IMR-90 (cell line): ENCODE results near the gene NUCB1. TPM values are rescaled to one million over a fixed set of nuclear protein-coding genes. Genes with fewer than 3 reads are reported as not detected.

ENCODE experiments used
- MAFK ChIP-seq: IDR thresholded peaks from 2 replicates; pipeline ENCODE4 v1.6.1; 2012; ENCODE audit warnings: low read depth, low read length, improper control_type of control experiment
- MAZ ChIP-seq: IDR thresholded peaks from 2 replicates; pipeline ENCODE4 v1.6.1; 2012; ENCODE audit warnings: low read depth, mild to moderate bottlenecking, low read length, improper control_type of control experiment, moderate library complexity, borderline replicate concordance
- MXI1 ChIP-seq: IDR thresholded peaks from 2 replicates; pipeline ENCODE4 v1.6.1; 2012; ENCODE audit warnings: low read depth, mild to moderate bottlenecking, low read length, moderate library complexity, borderline replicate concordance
- RAD21 ChIP-seq: IDR thresholded peaks from 2 replicates; pipeline ENCODE4 v1.6.1; 2012; ENCODE audit warnings: low read length, improper control_type of control experiment
- polyA plus RNA-seq, 3 experiments: library from polyadenylated mRNA; depleted of rRNA; stranded (reverse); fragments of >200 nt; gene quantifications; 2 replicates each; pipeline ENCODE4 v1.2.3, GENCODE V29; 2012; ENCODE audit warnings: low replicate concordance in 1 of 3
- total RNA-seq: library from RNA; depleted of rRNA; stranded (reverse); fragments of >200 nt; gene quantifications from 2 replicates; pipeline ENCODE4 v1.2.3, GENCODE V29; 2012

Gene NUCB1
- total and polyA plus RNA-seq, 2 of the 4 experiments (the other 2 are of a cell fraction), result 37.3 to 253 TPM

DNA sequence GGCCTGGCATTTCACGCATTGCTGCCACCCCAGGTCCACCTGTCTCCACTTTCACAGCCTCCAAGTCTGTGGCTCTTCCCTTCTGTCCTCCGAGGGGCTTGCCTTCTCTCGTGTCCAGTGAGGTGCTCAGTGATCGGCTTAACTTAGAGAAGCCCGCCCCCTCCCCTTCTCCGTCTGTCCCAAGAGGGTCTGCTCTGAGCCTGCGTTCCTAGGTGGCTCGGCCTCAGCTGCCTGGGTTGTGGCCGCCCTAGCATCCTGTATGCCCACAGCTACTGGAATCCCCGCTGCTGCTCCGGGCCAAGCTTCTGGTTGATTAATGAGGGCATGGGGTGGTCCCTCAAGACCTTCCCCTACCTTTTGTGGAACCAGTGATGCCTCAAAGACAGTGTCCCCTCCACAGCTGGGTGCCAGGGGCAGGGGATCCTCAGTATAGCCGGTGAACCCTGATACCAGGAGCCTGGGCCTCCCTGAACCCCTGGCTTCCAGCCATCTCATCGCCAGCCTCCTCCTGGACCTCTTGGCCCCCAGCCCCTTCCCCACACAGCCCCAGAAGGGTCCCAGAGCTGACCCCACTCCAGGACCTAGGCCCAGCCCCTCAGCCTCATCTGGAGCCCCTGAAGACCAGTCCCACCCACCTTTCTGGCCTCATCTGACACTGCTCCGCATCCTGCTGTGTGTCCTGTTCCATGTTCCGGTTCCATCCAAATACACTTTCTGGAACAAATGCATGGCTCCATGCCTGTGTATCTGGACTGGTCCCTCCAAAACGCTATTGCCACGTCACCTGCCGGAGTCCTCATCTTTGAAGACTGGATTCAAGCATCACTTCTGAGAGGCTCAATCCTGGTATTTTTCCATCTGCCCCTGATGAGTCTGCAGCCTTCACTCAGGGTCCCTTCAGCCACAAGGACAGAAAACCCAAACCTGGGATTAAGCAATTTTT lies 22.7 kb downstream of the NUCB1 start (continued):
- no peak for TF ChIP-seq MXI1
- no peak for TF ChIP-seq RAD21
- TF ChIP-seq MAZ, result no peak
- TF ChIP-seq MAFK, result no peak
